Measurements from ENCODE around the gene C1orf210. TPM values are rescaled to one million over a fixed set of nuclear protein-coding genes. Genes with fewer than 3 reads are reported as not detected.

The C1orf210 gene
- total RNA-seq, 2 experiments from 2014 or later = not detected

DNA sequence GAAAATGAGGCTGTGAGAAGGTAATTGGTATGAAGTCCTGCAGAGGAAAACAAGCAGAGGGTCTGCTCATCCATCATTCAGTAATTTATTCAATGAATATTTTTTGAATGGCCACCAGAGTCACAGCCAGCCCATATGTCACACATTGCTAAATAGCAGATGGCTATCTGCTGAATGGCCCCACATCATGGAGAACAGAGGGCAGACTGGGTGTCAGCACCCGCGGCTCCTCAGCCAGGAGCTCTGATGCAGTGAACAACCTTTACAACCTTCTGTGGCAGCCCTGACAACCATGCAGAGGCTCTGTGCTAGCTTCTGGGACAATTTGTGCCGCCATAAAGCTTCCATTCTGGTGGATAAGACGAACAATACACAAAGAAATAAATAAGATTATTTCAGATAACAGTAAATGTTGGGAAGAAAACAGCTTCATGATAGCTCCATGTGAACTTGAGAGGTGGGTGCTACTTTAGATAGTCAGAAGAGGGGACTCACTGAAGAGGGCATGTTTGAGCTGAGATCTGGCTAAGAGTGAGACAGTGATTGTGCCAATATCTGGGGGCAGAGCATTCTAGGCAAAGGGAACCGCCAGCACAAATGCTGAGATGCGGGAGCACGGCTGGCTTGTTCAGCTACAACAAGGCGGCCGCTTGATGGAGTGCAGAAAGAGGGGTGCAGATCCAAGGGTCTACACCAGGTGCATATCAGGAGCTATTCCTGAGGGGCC lies 2.8 kb upstream of the C1orf210 start:
- no peaks in the 10 kb centered on the region for H3K27me3 ChIP-seq (ENCODE audit: control insufficient read depth in 1 of 2, insufficient read depth in 2 of 2, low read length in 2 of 2)
- H3K36me3 Mint-ChIP-seq (ENCODE audit: low read depth) = no peaks in the 10 kb centered on the region
- H3K36me3 ChIP-seq (ENCODE audit: insufficient read depth, low read length) = no peaks in the 10 kb centered on the region
- TF ChIP-seq, protein P1, sequence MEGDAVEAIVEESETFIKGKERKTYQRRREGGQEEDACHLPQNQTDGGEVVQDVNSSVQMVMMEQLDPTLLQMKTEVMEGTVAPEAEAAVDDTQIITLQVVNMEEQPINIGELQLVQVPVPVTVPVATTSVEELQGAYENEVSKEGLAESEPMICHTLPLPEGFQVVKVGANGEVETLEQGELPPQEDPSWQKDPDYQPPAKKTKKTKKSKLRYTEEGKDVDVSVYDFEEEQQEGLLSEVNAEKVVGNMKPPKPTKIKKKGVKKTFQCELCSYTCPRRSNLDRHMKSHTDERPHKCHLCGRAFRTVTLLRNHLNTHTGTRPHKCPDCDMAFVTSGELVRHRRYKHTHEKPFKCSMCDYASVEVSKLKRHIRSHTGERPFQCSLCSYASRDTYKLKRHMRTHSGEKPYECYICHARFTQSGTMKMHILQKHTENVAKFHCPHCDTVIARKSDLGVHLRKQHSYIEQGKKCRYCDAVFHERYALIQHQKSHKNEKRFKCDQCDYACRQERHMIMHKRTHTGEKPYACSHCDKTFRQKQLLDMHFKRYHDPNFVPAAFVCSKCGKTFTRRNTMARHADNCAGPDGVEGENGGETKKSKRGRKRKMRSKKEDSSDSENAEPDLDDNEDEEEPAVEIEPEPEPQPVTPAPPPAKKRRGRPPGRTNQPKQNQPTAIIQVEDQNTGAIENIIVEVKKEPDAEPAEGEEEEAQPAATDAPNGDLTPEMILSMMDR (IDR thresholded peaks at IDR 0.05) = no peak
- H3K27me3 Mint-ChIP-seq = peaks cover 4% of the 10 kb centered on the region
- ChIA-PET CTCF (no interaction called here), POLR2A (no interaction called here)
- DNase-seq (no peak), ATAC-seq (ENCODE audit: poor library complexity) (no peak)
- no peaks in the 10 kb centered on the region for H3K9me3 ChIP-seq (ENCODE audit: control insufficient read depth in 1 of 2, insufficient read depth in 1 of 2, low read length in 2 of 2)
- H3K9me3 Mint-ChIP-seq = no peaks in the 10 kb centered on the region
- no peaks in the 10 kb centered on the region for H3K4me1 ChIP-seq (ENCODE audit: insufficient read depth, low read length)
- H3K4me3 Mint-ChIP-seq = no peak overlapping the region
- peaks cover 1% of the 10 kb centered on the region for H3K4me1 Mint-ChIP-seq (ENCODE audit: low read depth)
- H3K4me3 ChIP-seq (ENCODE audit: low read length) = no peak overlapping the region
- no peak overlapping the region for H3K27ac Mint-ChIP-seq
- intact Hi-C loops (cut with DNase I, micrococcal nuclease) = no loop called here
- H3K27ac ChIP-seq (ENCODE audit: low read depth in 1 of 2, low read length in 2 of 2) = no peak overlapping the region

DNA sequence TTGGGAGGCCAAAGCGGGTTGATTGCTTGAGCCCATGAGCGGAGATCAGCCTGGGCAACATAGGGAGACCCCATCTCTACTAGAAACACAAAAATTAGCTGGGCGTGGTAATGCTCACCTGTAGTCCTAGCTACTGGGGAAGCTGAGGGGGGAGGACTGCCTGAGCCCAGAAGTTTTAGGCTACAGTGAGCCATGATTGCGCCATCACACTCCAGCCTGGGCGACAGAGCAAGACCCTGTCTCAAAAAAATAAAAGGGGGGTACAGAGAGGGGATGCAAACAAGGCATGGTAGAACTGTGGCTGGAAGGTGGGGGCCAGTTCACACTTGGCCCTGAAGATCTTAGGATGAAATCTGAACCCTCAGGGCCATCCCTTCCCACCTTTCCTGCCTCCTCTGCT lies 1.2 kb upstream of the C1orf210 start:
- Mint-ChIP-seq H3K4me1 (ENCODE audit: low read depth) (no peaks in the 10 kb centered on the region), H3K27me3 (peaks cover 4% of the 10 kb centered on the region), H3K4me3 (no peak overlapping the region), H3K27ac (no peak overlapping the region), H3K36me3 (ENCODE audit: low read depth) (no peaks in the 10 kb centered on the region), H3K9me3 (no peaks in the 10 kb centered on the region)
- Histone ChIP-seq H3K4me1 (ENCODE audit: insufficient read depth, low read length) (no peaks in the 10 kb centered on the region), H3K4me3 (ENCODE audit: low read length) (no peak overlapping the region), H3K36me3 (ENCODE audit: insufficient read depth, low read length) (no peaks in the 10 kb centered on the region), H3K9me3 (ENCODE audit: control insufficient read depth in 1 of 2, insufficient read depth in 1 of 2, low read length in 2 of 2) (no peaks in the 10 kb centered on the region), H3K27me3 (ENCODE audit: control insufficient read depth in 1 of 2, insufficient read depth in 2 of 2, low read length in 2 of 2) (no peaks in the 10 kb centered on the region), H3K27ac (ENCODE audit: low read depth in 1 of 2, low read length in 2 of 2) (no peak overlapping the region)
- TF ChIP-seq, protein P1 (IDR thresholded peaks at IDR 0.05) = no peak
- POLR2A ChIA-PET = no interaction called here
- ATAC-seq (ENCODE audit: poor library complexity) = no peak
- intact Hi-C loops (cut with DNase I, micrococcal nuclease) = no loop called here
- DNase-seq = no peak
- CTCF ChIA-PET = no interaction called here

- peaks cover 4% of the 10 kb centered on the region for H3K27me3 Mint-ChIP-seq
- POLR2A ChIA-PET = no interaction called here
- Histone ChIP-seq H3K27me3 (ENCODE audit: control insufficient read depth in 1 of 2, insufficient read depth in 2 of 2, low read length in 2 of 2) (no peaks in the 10 kb centered on the region), H3K4me1 (ENCODE audit: insufficient read depth, low read length) (no peaks in the 10 kb centered on the region), H3K36me3 (ENCODE audit: insufficient read depth, low read length) (no peaks in the 10 kb centered on the region), H3K27ac (ENCODE audit: low read depth in 1 of 2, low read length in 2 of 2) (no peak overlapping the region), H3K9me3 (ENCODE audit: control insufficient read depth in 1 of 2, insufficient read depth in 1 of 2, low read length in 2 of 2) (no peaks in the 10 kb centered on the region), H3K4me3 (ENCODE audit: low read length) (no peak overlapping the region)
- ATAC-seq (ENCODE audit: poor library complexity) = no peak
- DNase-seq = no peak
- intact Hi-C loops (cut with DNase I, micrococcal nuclease) = no loop called here
- TF ChIP-seq, protein P1 (IDR thresholded peaks at IDR 0.05) = no peak
- CTCF ChIA-PET = no interaction called here
- no peaks in the 10 kb centered on the region for H3K4me1 Mint-ChIP-seq (ENCODE audit: low read depth)
- H3K27ac Mint-ChIP-seq = no peak overlapping the region
- H3K4me3 Mint-ChIP-seq = no peak overlapping the region
- no peaks in the 10 kb centered on the region for H3K36me3 Mint-ChIP-seq (ENCODE audit: low read depth)
- no peaks in the 10 kb centered on the region for H3K9me3 Mint-ChIP-seq
These were observed 734 bp upstream of the C1orf210 start for GRCh38 chr1:43286115-43286514.

All from CD4-positive, alpha-beta T cell (primary cell).